HG02798 (cell line): ENCODE results near the gene AKNAD1.
A peak's percentile ranks its signal among the peaks of the same experiment; 100 is the strongest.

Source experiments
- ATAC-seq: cut with Tn5 transposase; IDR thresholded peaks from one replicate; pipeline ENCODE4 v1.9.1; 2021; ENCODE audit warnings: mild to moderate bottlenecking; ENCODE audit not compliant: unreplicated experiment, poor library complexity

AKNAD1 gene

GRCh38 chr1:108842525-108843181, 14.2 kb downstream of the AKNAD1 start:
- ATAC-seq, result no peak

- ATAC-seq, result no peak
These were observed 15.2 kb downstream of the AKNAD1 start for GRCh38 chr1:108841703-108842102.

- no peak for ATAC-seq
These were observed 24.0 kb downstream of the AKNAD1 start for GRCh38 chr1:108832929-108833328.

- no peak for ATAC-seq
These were observed 25.7 kb downstream of the AKNAD1 start for GRCh38 chr1:108831225-108831624.

GRCh38 chr1:108830119-108831008, 26.5 kb downstream of the AKNAD1 start:
- ATAC-seq, result no peak

- ATAC-seq, result no peak
These were observed 27.4 kb downstream of the AKNAD1 start for GRCh38 chr1:108829498-108829916.

- peak; percentile 65 for ATAC-seq
These were observed 28.6 kb downstream of the AKNAD1 start for GRCh38 chr1:108828074-108828961.

GRCh38 chr1:108826081-108826635, 30.7 kb downstream of the AKNAD1 start:
- ATAC-seq, result no peak

- no peak for ATAC-seq
These were observed 32.8 kb downstream of the AKNAD1 start for GRCh38 chr1:108824051-108824450.

GRCh38 chr1:108823632-108824031, 33.3 kb downstream of the AKNAD1 start:
- no peak for ATAC-seq

- ATAC-seq, result no peak
These were observed 37.0 kb downstream of the AKNAD1 start for GRCh38 chr1:108819878-108820277.

GRCh38 chr1:108817811-108818210, 39.1 kb downstream of the AKNAD1 start:
- ATAC-seq, result no peak

- ATAC-seq, result no peak
These were observed 39.9 kb downstream of the AKNAD1 start for GRCh38 chr1:108817016-108817415.

GRCh38 chr1:108816049-108816893, 40.6 kb downstream of the AKNAD1 start:
- no peak for ATAC-seq

- ATAC-seq, result no peak
These were observed 41.3 kb downstream of the AKNAD1 start for GRCh38 chr1:108815566-108815965.

GRCh38 chr1:108814343-108815125, 42.4 kb downstream of the AKNAD1 start:
- ATAC-seq, result no peak

GRCh38 chr1:108813326-108813725, 43.6 kb downstream of the AKNAD1 start:
- no peak for ATAC-seq

- no peak for ATAC-seq
These were observed 45.3 kb downstream of the AKNAD1 start for GRCh38 chr1:108811611-108812010.

GRCh38 chr1:108808438-108808837, 48.5 kb downstream of the AKNAD1 start:
- ATAC-seq, result no peak
